ENCODE results near the gene SYNRG.

DNA sequence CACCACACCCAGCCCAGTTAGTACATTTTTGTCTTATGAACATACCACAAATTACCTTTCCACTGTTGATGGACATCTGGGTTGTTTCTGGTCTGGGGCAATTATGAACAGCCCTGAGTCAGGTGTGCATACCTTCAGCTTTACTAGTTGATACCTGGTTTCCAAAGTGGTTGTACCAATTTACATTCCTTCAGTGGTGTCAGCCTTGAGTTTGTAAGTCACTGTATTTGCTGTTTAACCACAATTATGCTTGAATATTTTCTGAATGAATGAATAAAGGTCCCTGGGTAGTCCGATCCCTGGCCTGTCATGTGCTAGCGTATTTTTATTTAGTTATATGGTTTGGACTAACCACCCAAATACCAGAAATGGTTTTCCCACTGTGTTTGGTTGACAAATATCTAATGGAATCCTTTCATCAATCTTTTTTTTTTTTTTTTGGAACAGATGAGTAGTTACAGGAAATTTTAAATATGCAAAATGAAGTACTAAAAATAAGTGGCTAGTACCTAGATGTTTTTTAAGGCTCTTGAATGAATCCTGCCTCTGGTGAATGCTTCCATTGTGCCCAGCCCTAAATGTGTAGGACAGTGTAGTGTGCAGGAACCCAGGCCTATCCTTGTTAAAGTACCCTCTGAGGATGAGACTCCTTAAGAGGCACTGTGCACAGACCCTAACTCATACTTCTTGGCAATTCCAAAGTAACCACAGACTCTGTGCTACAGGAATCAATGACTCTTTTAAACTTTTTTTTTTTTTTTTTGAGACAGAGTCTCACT lies 115.8 kb downstream of the SYNRG start:
- TF ChIP-seq, protein P1, sequence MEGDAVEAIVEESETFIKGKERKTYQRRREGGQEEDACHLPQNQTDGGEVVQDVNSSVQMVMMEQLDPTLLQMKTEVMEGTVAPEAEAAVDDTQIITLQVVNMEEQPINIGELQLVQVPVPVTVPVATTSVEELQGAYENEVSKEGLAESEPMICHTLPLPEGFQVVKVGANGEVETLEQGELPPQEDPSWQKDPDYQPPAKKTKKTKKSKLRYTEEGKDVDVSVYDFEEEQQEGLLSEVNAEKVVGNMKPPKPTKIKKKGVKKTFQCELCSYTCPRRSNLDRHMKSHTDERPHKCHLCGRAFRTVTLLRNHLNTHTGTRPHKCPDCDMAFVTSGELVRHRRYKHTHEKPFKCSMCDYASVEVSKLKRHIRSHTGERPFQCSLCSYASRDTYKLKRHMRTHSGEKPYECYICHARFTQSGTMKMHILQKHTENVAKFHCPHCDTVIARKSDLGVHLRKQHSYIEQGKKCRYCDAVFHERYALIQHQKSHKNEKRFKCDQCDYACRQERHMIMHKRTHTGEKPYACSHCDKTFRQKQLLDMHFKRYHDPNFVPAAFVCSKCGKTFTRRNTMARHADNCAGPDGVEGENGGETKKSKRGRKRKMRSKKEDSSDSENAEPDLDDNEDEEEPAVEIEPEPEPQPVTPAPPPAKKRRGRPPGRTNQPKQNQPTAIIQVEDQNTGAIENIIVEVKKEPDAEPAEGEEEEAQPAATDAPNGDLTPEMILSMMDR (conservative IDR thresholded peaks at IDR 0.05 in 1 of 2, IDR thresholded peaks at IDR 0.05 in 1 of 2; ENCODE audit: low read depth in 1 of 2, low read length in 2 of 2), result no peak
- no peak for TF ChIP-seq EZH2 (IDR thresholded peaks at IDR 0.05; ENCODE audit: low read length, missing control alignments)

All from fibroblast of lung (primary cell).